Activated T-cell treated with anti-CD3 and anti-CD28 coated beads for 48 hours (primary cell): Measurements from ENCODE around the gene SLC12A7.

Experiments
- DNase-seq: peaks from one replicate; pipeline ENCODE4 v3.0.0-alpha.2; 2020; ENCODE audit warnings: low read depth

SLC12A7 gene

DNA sequence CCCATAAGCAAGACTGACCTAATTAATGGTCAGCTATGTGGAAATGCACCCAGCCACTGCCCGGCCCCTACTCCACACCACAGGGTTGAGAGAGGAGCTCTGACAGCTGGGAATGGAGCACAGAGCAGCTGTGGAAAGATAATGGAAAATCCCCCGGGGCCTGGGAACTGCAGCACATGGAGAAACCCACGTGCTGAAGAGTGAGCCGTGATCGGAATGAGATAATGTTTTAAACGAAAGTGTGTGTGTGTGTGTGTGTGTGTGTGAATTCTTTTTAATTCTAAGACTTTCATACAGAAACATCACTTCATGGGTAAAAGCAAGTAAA lies 13.1 kb upstream of the SLC12A7 start:
- no peak for DNase-seq

DNA sequence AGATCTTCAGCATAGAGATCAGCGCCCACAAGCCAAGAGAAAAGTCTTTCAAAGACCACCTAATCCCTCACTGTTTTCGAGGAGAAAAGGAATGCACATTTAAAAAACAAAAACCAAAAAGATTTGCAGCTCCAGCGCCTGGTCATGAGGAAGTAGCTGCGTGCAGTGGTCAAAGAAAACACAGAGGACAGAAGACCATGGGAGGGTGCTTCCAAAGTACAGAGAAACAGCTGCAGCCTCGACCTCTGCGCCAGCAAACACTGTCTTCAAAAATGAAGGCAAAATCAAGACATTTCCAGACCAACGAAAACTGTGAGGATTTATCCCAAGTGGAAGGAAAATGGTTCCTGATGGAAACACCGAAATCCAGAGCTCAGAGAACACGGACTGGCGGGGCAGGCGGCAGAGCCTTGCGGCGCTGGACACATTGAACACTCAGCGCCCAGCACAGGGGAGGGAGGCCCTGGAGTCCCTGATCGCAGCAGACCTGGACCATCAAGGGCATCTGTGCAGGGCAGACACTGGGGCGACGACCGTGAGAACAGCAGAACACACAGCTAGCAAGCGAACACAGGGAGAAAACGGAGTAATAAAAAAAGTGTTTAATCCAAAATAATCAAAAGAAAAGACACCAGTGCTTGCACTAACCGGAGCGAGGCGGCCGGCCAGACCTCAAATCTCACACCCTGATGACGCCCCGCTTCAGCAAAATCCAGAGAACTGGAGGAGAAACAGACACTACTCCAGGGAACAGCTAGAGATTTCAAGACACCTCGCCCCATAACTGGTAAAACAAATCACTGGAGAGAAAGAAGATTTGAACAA lies 12.6 kb upstream of the SLC12A7 start:
- DNase-seq: no peak

DNA sequence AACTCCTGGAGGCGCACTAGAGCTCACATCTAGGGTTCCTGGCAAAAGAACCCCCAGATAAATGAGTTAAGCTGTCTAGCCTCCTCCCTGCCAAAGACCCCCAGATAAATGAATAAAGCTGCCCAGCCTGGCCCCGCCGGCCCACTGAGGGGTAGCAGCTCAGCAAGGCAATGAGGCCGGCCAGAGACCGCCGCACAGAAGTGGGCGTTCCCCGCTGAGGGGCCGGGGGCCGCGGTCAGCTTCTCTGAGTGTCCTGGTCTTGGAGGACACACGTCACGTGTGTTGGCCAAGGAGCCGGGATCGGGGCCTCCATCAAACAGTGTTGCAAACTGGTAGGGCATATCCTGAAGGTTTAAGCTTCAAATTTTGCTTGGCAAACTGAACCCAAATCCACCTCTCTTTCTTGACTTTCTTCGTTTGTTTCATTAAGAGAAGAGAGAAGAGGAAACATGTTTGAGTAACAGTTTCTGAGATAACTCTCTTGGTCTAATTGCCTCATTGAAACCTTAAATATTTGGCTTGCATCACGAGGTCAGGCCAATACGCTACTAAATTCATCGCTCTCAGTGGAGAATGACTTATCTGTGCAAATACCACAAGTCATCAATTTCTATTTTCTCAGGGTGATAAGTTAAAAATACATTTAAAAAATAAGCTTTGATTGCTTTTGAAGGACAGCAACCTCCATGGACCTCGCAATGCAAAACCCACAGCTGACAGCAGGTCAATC lies 11.7 kb upstream of the SLC12A7 start:
- DNase-seq: no peak

DNA sequence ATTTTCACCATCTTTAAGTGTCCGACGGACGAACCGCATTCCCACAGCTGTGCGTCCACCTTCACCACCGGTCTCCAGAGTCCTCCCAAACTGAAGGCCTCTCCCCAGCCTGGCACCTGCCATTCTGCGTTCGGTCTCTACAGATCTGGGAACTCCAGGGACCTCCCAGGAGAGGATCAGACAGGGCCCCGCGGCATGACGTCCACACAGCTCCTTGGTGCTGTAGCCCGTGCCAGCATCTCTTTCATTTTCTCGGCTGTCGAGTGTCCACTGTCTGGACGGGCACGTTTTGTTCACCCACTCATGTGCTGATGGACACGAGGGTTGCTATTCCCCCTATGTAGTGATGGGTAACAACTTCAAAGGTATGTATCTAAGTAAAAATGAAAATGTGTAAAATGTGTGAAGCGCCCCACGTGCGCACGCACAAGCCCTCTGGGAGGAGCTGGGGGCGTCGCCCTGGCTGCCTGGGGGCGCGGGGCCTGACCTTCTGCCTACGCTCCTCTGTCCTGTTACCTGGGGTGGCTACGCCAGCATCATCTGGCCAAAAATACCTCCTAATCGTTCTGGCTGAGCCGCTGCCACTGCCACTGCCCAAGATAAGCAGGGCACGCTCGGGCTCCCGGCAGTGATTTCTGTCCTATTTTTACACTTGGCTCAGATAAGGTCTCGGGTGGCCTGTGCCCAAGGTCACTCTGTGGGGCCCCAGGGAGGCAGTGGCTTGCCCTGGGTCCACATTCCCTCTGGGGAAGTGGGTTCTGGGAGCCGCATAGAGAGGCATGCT lies 10.8 kb upstream of the SLC12A7 start:
- DNase-seq: no peak

DNA sequence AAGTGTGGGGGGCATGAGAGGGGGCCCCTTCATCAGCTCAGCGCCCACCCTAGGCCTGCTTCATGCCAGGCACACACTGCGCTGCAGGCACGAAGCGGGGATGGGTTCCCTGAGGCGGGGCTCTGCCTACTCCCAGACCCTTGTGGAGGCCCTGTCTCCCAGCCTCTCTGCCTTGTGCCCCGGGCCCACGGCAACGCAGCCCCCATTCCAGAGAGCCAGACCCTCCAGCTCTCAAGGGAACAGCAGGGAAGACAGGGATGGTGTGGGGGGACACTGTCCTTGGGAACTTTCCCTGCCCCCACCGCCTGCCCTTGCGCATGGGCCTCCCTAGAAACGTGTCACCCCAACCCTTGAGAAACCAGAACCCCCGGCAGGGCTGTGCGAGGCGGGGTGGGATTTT lies 10.0 kb upstream of the SLC12A7 start:
- no peak for DNase-seq

DNA sequence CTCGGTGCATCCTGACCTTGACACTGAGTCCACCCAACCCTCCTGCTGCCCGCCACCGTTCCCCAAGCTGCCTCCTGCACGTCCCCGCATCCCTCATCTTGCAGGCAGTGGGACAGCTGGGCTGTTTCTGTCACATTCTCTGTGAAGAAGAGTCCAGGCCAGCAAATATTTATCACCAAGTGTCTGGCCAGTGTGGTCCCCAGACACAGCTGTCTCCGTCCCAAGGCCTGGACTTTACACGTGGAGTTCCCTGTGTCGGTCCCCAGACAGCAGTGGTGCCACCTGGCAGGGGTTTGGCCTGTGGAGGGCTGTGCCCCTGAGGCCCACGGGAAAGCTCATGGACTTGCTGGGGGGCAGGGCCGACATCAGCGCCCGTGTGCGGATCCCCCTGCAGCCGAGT lies 9.2 kb upstream of the SLC12A7 start:
- no peak for DNase-seq

DNA sequence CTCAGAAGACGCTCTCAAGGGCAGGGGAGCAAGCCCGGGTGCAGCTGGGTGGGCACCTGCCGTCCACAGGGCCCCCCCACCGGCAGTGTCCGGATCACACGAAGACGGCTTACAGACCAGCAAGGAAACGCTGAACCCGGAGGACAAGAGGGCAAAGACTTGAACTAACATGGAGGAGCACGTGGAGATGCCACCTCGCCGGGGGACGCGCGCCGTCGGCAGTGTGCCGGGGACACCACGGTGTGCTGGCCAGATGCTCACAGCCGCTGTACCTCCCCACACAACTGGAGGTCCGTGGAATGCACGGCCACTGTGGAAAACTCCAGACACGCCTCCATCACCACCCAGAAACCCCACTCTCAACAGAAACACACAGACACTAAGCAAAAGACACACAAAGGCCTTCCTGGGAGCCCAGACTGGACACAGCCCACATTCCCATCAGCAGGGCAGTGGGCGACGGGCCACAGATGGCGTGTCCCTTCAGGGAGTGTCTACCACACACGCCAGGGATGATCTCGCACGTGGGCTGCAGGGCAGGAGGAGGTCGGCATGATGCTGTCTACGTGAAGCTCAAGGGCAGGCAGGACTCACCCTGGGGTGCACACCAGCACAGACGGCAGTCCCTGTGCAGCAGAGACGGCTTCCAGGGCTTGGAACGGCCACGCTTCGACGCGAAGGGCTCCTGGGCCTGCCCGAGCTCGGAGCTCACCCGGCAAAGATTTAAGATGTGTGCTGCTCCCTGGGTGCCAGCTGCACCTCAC lies 8.6 kb upstream of the SLC12A7 start:
- DNase-seq: no peak

DNA sequence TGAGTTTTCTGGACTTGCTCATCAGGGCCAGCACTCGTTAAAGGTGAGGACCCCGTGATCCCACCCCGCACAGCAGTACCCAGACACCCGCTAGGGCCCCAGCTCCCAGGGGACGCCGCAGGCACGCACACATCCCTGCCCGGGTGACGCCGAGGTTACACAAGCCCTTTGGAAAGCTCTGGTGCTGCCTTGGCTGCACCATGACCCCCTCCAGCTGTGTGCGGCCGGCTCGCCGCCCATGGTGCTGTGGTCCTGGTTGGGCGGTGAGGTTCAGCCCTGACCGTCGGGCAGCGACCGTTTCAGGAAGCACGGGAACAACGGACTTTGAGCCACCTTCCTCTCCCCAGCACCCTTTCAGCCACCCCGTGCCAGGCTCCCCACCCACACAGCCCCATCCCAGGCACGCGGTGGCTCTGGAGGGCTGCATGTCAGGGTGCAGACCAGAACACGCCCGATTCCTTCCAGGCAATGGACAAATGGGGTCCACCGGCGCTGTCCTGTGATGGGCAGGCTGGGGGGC lies 7.5 kb upstream of the SLC12A7 start:
- DNase-seq: no peak

DNA sequence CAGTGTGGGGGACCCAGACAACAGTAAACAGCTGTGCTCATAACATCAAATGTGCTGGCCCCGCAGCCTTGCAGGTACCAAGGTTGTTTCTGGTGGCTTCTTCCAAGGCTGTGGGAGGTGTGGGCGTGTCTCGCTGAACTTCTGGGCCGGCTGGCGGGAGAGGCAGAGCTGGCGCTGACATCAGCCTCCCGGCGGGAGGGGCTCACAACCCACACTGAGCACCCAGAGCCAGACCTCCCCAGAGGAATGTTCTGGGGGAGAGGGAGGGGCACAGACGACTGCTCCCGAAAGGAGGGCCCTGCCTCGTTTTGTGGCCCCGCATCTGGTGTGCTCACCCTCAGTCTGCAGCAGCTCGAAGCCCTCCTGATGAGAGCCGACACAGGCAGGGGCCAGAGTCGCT lies 6.9 kb upstream of the SLC12A7 start:
- no peak for DNase-seq

DNA sequence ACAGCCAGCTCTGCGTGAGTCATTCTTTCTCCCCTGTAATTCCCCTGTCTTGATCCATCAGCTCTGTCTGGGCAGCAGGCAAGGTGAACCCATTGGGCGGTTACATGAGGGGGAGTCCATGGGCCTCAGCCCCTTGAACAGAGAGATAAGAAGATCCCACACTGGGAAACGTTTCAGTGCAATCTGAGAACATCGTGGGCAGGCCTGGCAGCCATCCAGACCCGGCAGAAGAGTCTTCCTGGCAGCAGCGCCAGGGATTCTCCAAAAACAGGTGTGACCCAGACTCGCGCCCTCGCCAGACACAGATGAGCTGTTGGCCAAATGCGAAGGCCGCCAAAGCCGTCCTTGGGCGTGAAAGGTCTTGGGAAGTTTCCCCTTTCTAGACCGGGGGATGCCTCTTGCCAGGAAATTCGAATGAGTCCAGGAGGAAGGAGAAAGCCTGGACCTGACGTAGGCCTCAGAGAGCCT lies 6.4 kb upstream of the SLC12A7 start:
- DNase-seq: no peak

DNA sequence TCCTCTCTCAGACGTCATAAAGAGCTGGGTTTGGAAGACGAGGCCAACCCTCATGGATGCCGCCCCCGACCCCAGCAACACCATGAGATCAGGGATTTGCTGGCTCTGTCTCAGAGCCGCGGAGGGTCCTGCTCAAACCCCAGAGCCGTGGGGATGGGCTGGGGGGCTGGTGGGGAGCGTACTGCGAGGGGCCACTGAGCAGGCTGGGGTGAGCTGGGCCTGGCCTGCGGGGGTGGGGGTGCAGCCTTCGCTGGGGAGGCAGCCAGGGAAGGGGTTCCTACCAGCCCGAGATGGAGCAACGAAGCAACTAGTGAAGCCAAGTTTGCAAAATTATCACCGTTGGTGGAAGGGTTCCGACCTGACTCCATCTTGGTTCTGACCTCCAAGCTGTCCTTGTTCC lies 5.1 kb upstream of the SLC12A7 start:
- DNase-seq: no peak

DNA sequence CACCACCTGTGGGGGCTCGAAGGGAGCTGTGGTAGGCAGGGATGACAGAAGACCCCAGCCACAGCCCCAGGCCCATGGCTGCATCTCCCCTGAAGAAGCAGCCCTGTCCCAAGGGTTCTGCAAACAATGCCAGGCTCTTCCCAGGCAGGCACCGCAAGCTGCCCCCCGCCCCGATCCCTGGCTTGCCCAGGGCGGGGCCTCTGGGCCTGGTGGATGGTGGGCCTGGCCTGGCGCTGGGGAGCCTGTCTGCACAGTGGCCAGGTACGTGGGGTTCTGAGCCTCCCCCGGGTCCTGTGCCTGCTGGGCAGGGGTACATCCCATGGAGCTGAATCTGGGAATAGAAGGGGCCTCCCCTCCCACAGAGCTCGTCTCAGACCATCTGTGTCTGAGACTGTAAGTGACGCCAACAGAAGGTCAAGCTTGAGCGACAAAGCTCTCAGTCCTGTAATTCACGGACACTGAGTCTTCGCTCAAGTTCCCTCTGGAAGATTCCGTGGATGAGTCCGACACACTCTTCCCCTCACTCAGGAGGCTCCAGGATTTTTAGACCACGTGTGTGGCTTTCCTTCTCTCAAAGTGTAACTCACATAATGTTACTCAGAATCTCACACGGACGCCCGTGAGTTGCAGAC lies 4.4 kb upstream of the SLC12A7 start:
- DNase-seq: no peak

DNA sequence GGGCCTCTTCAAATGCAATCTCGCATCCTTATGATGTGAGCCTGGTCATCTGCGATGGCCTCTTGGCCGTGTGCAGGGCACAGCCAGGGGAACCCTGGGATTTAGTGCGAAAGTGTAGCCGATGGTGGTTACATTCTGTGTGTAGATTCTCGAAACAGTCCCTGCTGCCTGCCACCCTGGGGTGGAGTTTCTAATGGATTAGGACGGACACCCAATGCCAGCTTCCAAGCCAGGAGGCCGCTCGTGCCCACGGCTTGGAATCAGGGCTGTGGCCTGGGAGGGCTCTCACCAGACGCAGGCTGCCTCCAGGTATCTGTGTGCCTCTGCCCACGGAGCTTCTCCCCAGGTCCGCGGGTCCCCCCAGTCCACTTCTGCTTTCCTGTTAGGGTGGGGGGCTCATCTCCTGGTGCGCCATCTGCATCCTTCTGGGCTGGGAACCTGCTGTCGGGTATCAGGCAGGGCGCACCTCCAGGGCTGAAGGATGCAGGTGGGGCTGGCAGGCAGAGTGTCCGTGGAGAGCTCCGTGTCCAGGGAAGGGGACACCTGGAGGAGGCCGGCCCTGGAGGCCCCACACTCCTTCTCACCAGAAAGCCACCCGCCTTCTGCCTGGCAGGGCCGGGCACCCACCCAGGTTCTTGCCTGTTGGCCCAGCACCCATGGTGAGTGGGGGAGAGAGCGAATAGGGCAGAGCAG lies 3.4 kb upstream of the SLC12A7 start:
- no peak for DNase-seq

DNA sequence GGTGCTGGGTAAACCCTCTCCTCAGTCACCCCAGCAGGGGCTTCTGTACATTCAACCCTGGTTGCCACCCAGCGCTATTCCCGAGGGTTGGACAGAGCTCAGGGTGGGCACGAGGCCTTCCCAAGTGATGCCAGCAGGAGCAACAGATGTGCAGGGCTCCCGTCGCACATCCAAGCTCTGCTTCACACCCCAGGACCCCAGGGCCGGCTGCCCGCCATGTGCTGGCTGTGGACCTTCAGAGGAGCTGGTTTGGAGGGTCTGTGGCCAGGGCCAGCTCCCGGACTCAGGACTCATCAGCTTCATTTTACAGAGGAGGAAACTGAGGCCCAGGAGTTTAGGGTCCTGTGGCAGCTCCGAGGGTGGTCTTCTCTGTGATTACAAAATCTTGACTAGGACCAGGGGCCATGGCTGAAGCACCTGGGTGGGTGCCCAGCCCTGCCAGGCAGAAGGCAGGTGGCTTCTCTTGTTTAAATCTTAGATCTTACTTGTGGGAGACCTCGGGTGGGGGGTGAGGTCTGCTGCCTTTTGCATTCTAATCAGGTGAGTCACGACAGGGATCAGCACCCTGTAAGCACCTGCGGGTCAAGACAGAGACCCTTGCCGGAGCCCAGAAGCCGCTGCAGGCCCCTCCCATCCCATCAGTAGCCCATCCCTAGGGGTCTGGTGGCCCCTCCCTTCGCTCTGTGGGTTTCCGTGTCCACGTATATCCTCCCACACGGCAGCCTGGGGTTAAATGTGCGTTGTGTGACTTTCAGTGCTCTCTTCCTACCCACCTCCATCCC lies 2.1 kb upstream of the SLC12A7 start:
- no peak for DNase-seq

DNA sequence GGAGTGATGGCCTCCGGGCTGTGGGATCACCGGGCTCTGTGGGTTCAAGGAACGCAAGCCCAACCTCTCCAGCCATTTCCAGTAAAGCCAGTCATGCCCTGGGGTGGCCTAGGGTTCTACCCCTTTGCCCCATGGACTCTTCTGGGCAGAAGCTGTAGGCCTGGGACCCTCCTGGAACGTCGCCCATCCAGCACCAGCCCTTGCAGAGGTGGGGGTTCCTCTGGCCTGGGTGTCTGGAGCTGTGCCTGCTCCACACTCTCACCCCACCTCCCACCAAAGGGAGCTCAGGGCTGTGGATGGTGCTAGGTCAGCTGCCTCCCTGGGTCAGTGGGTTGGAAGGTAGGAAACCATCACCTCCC lies 1.4 kb upstream of the SLC12A7 start:
- no peak for DNase-seq

DNA sequence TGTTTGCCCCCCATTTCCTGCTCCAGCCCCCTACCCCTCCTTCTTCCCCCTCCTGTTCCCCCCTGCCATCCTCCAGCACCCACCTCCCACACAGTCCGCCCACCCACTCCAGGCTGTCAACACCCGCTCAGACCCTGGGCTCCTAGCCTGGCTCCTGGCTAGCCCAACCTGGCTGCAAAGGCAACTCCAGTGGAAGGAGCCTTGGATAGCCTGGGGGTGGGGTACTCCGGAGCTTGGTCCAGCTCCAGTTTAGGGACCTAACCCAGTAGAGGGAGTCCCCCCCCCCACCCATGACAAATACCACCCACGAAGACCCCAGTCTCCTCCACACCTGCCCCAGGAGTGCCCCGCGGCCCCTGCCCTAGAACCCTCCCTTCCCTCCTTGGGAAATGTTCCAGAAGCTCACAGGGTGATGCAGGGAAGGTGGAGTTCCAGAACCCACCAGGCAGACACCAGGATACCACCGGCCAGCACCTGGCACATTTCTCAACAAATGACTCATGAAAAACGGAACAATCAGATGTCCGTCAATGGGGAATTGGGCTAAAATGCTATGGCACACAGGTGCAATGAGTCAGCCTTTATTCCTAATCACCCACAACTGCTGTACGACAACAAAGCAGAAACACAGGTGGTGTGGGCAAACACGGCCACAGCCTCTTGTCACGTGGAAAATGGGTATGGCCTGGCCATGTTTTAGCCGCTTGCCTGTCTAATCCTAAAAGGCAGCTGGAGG lies 901 bp upstream of the SLC12A7 start:
- no peak for DNase-seq

DNA sequence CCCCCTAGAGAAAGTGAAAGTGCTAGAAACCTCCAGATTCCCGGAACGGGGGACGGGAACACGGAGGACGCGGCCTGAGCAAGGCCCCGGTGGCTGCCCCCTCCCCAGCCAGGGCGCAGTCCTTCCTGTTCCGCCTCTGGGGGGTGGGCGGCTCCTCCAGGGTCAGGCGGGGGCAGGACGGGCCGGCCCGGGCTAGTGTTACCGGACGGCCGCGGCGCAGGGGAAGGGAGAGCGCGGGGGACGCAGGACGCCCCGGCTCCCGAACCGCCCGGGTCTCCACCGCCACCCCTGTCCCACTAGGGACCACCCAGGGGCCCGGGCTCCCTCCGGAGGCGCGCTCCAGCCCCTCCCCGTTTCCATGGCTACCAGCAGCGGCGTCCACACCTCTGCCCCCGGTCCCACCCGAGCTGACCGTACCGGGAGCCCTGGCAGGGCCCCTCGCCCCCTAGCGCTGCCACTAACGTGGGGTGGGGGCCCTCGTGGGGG lies 579 bp downstream of the SLC12A7 start:
- no peak for DNase-seq

DNA sequence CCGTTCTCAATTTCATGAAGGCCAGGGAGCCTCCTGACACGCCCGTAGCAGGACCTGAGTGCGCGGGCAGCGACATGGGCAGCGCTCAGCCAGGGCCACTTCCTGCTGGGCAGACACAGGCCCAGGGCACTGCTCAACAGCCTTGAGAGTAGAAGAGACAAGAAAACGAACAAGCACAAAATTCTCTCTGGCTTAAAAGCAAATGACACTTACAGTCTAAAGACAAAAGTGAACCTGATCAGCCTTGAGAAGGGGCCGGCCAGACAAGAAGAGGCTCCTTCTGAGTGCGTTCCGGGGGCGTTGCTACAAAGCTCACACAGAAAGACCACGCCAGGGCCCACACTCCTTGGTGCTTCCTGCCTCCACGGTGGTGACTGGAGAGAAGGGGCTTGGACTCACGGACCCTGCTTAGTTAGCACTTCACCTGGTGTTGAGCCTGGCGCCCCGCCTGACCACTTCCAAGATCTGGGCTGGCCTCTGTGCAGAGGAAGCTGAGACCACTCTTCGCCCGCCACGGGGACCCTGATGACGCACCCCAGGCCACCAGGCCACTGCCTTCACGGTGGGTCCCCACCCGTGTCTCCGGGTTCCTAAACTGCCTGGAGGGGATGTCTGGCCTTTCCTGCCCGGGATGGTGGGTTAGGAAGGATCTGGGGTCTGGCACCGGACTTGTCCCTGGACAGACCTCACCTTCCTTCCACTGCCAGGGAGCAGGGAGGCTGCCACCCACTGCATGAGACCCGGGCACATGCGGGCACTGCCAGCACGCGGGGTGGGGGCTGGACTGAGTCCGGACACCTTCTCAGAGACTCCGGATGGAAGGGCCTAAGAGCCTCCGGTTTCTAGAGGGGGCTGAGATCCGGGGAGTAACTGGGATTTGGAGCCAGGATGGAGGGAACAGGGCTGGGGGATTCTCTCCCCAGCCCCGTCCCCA lies 1.3 kb downstream of the SLC12A7 start:
- no peak for DNase-seq
